HG02642 (cell line): ENCODE data around the gene RANBP10.
"Not testable (repeated sequence)": the region's sequence is repeated elsewhere in the genome, so short reads cannot be mapped to it uniquely, and the experiment has no call there.

Source experiments
- ATAC-seq: cut with Tn5 transposase; IDR thresholded peaks from one replicate; pipeline ENCODE4 v1.9.1; 2021; ENCODE audit warnings: mild to moderate bottlenecking; ENCODE audit not compliant: unreplicated experiment, poor library complexity

Gene RANBP10

DNA sequence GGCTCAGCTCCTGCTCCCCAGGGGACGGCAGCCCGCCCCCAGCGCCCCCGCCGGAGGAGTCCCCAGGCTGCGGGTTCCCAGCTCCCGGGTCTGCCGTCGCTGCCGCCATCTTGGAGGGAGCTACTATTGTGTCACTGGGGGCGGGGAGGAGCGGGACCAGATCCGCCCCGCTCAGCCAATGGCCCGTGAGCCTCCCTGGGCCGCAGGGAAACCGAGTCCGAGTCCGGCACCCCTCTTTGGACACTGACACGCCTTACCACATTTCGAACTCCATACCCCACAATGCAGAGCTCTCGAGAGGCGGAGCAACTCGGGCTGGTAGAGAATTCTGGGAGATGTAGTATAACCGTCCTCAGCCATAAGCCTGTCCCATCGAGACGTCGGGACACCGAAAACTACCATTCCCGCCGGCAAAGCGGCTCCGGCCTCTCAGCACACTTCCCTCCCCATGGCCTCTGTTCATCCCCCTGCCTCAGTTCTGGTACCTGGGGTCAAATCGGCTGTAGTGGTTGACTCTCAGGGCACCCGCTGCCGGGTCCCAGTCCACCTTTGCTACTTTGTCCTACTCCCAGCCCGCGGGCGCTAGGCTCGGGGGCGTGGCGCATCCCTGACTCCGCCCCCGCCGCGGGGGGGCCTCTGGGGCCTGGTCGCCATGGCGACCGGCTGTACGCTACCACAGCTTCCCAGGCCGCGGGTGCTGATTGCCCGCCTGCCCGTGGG is at the start of gene RANBP10, which contains the start of gene TSNAXIP1:
Gene RANBP10 (minus strand): TSS at position 133 of the 720 bp plus-strand sequence. CDS start 24 bp downstream, at position 109.
Gene TSNAXIP1 (plus strand): TSS at position 462 of the 720 bp plus-strand sequence. CDS start 261 bp downstream, outside the sequence.
- ATAC-seq, result peak; percentile 89

DNA sequence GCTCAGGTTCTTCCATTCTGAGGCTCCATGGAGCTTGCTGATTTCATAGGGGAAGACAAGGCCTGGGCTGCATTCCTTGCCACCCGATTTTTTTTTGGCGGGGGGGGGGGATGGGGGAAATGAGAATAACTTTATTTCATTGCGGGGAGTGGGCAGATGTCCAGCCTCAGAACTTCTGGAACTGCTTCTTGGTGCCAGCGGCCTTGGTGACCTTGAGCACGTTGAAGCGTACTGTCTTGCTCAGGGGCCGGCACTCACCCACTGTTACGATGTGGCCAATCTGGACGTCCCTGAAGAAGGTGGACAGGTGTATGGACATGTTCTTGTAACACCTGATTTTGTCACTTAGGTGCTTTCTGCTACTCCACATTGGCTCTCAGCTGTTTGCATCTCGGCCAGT is 49.4 kb upstream of the RANBP10 start:
- ATAC-seq, result no peak

GRCh38 chr16:67853670-67854069 is 47.3 kb upstream of the RANBP10 start:
- no peak for ATAC-seq

GRCh38 chr16:67848118-67848517 is 41.8 kb upstream of the RANBP10 start:
- no peak for ATAC-seq

DNA sequence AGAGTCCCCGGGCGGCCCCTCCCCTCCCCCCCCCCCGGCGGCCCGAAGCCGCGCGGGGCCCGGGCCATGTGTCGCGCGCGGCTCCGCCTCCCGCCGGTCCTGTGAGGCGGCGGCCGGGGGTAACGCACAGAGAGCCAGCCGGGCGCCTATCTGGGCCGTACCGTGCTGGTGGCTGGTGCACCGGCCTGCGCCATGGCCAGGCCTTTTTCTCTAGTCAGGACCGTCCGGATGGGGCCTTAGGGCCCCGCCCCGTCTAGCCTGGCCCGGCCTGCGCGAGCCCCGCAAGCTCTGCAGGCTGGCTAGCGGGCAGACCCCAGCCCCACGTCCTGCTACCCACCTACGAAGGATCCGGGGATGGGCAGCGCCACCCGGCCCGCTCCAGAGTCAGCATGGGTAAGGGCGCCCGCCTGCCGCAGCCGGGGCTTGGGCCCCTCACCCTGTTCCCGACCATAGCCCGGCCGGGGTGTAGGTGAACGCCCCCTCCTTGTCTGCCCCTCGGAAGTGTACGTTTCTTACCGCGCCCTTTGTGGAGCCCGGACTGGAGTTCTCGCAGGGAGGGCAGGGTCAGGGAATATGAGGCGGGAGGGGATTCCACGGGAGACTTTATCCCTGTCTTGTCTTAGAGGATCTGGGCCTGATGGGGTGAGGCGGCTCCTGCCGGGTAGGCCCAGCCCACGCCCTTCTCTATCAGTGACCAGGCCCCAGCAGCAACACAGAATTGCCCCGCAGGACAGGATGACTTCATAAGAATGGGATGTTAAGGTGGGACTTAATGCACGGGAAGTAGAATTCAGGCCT is 40.9 kb upstream of the RANBP10 start, which contains the start of gene CENPT:
Gene CENPT (minus strand): TSS at position 630 of the 798 bp plus-strand sequence. CDS start 13,834 bp downstream, outside the sequence.
- peak; percentile 43 for ATAC-seq

DNA sequence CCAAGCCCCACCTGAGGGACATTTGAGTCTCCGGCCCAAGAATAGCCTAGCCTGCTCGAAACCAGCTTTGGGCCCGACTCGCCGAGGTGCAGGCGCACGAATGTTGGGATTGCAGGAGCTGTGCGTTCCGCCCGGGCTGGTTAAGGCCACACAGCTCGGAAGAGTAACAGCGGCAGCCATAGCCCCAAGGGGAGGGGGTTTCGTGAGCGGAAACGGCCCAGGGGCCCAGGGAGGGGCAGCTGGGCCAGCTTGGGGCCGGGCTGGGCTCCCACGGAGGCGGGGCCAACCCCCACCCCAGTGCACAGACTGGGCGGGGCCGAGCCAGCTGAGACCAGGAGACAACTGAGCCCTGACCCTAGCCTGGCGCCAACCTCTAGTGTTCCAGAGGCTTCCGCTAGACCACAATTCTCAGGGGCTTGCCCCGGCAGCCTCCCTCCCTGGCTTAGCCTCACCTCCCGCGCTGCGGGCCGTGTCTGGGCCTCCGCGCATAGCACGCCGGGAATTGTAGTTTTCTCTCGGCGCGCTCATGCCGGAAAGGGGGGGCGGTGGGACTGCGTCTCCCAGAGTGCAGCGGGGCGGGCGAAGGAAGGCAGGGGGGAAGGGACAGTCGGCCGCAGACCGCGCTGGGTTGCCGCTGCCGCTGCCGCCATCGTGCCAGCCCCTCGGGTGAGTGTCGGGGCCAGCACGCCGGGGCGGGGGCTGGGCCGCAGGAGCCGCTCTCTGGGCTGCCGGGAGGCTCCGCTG is 40.1 kb upstream of the RANBP10 start, which contains the start of gene NUTF2:
Gene NUTF2 (plus strand): TSS at position 614 of the 744 bp plus-strand sequence. CDS start 18,198 bp downstream, outside the sequence.
- peak; percentile 61 for ATAC-seq

- ATAC-seq, result no peak
Measured at GRCh38 chr16:67846063-67846319, 39.6 kb upstream of the RANBP10 start.

DNA sequence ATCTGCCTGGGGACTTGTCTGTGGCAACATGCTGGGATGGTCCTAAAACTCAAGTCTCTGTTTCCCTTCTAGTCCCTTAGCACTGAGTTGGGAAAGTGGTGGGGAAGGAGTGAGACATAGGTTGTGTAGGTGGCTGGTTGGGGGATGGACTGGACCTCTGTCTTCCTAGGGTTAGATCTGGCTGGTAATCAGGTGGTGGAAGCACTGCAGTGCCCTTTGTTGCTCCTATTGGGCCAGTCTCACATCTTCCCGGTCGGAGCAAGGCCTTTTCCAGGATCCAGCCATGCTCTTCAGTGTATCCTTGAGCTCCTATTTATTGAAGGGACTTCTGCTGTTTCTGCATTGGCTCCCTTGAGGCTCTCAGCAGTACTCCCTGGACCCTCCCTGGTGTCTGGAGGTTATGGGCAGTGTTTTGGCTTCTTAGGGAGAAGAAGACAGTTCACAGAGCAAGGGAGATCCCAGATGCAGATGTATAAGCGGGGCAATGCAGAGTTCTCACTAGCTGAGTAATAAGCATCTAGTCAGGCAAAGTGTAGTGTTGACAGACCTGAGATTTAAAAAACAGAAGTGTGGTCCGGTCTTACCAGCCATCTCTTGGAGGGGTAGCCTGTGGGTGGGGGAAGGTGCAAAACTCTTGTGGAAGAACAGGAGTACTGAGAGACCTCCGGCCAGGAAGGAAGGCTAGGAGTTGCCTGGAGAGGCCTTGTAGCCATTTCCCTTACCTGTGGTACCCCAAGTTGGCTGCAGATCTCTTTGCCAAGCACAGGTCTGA is 39.1 kb upstream of the RANBP10 start:
- ATAC-seq, result no peak

GRCh38 chr16:67844497-67844896 is 38.1 kb upstream of the RANBP10 start:
- ATAC-seq, result no peak

DNA sequence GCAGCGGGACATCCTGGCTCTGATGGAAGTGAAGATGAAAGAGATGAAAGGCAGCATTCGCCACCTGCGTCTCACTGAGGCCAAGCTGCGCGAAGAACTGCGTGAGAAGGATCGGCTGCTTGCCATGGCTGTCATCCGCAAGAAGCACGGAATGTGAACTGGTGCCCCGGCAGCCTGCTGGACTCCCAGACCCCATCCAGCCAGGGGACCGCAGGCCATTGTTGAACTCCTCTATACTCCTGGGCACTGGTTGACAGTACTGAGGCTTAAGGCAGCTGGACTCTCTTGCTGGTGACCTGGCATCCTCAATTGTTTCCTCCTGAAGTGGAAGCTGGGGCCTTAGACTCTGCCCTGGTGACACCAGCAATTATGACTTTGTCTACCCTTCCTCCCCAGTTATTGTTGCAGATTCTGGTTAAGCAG is 37.0 kb upstream of the RANBP10 start:
- no peak for ATAC-seq

DNA sequence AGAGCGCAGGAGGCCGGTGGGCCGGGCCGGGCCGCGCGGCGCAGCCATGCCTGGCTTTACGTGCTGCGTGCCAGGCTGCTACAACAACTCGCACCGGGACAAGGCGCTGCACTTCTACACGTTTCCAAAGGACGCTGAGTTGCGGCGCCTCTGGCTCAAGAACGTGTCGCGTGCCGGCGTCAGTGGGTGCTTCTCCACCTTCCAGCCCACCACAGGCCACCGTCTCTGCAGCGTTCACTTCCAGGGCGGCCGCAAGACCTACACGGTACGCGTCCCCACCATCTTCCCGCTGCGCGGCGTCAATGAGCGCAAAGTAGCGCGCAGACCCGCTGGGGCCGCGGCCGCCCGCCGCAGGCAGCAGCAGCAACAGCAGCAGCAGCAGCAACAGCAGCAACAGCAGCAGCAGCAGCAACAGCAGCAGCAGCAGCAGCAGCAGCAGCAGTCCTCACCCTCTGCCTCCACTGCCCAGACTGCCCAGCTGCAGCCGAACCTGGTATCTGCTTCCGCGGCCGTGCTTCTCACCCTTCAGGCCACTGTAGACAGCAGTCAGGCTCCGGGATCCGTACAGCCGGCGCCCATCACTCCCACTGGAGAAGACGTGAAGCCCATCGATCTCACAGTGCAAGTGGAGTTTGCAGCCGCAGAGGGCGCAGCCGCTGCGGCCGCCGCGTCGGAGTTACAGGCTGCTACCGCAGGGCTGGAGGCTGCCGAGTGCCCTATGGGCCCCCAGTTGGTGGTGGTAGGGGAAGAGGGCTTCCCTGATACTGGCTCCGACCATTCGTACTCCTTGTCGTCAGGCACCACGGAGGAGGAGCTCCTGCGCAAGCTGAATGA is 36.4 kb upstream of the RANBP10 start:
- peak; percentile 13 for ATAC-seq

- peak; percentile 52 for ATAC-seq
Measured at GRCh38 chr16:67841816-67842508, 35.6 kb upstream of the RANBP10 start, which contains the start of gene THAP11. Gene THAP11 (plus strand): TSS chr16:67842320. CDS start chr16:67842555, 235 bp downstream.

GRCh38 chr16:67841198-67841815 is 34.9 kb upstream of the RANBP10 start:
- no peak for ATAC-seq

DNA sequence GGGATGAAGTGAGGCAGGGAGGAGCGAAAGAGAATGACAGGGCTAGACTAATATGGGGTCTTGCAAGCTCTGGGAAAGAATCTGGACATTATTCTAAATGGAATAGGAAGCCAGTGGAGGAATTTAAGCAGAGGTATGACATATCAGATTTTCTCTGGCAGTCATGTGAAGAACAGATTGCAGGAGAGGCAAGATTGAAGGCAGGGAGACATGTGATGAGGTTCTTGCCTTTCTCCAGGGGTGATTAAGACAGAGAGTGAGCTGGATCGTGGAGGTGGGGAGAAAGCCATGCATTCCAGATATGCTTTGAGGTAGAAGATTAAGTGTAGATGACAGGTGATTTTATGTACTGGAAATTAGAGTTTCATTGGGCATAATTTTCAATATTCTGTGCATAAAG is 31.5 kb upstream of the RANBP10 start:
- ATAC-seq, result no peak

- not testable (repeated sequence) for ATAC-seq
Measured at GRCh38 chr16:67837190-67837589, 30.8 kb upstream of the RANBP10 start.

DNA sequence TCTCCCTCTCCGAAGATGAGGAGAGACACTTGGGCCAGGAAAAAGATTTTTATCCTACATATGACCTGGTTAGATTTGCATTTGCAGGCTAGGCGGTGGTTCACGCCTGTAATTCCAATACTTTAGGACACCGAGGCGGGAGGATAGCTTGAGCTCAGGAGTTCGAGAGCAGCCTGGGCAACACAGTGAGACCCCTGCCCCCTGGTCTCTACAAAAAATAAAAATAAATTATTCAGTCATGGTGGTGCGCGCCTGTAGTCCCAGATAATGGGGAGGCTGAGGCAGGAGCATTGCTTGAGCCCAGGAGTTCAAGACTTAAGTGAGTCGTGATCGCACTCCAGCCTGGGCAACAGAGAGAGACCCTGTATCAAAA is 27.9 kb upstream of the RANBP10 start:
- no peak for ATAC-seq

GRCh38 chr16:67833415-67834241 is 27.3 kb upstream of the RANBP10 start:
- ATAC-seq, result peak; percentile 96
